Stimulated activated CD4-positive, alpha-beta T cell treated with anti-CD3 and anti-CD28 coated beads, Interleukin-12 subunit alpha, Interleukin-12 subunit beta, amount 100 ng/mL, for 4 hours (primary cell): Measurements from ENCODE around the gene ELK4.

Experiments used
- DNase-seq: peaks from one replicate; pipeline ENCODE4 v3.0.0-alpha.2; 2020

The ELK4 gene

GRCh38 chr1:205627956-205628355 lies 3.9 kb downstream of the ELK4 start:
- no peak for DNase-seq

- DNase-seq: no peak
Measured at GRCh38 chr1:205626216-205626615, 5.6 kb downstream of the ELK4 start.

GRCh38 chr1:205623646-205624045 lies 8.2 kb downstream of the ELK4 start:
- DNase-seq: no peak

- DNase-seq: no peak
Measured at GRCh38 chr1:205620269-205620668, 11.5 kb downstream of the ELK4 start.

- no peak for DNase-seq
Measured at GRCh38 chr1:205619376-205619775, 12.4 kb downstream of the ELK4 start.

DNA sequence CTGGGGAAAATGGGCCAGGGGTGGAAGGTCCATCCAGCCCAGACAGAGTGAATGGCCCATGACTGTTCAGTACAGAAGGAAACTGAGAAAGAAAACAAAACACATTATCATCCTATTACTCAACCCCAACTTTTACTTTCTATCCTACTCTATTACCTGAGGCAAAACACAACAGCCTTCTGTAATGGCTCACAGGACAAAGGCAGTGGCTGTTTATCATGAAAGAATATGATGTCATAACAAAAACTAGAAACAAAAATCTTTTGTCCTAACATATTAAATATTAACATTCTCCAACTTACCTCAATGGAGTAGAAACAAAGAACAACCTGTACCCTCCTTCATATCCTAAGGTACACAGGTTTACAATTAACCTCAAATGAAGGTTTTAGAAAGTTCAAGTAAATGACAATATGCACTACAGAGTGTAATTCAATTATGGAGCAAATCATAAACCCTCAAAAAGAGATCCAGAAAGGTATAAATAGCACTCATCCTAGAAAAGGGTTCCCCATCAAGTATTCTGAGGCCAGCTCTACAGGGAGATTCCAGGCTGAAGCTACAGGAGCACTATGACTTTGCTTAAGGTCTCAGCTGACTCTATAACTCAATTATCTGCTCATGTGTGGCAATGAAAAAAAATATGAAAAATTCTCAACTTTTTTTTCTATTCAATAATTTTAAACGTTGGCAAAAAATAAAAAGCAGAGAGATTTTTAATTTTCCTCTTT lies 15.1 kb downstream of the ELK4 start:
- no peak for DNase-seq

DNA sequence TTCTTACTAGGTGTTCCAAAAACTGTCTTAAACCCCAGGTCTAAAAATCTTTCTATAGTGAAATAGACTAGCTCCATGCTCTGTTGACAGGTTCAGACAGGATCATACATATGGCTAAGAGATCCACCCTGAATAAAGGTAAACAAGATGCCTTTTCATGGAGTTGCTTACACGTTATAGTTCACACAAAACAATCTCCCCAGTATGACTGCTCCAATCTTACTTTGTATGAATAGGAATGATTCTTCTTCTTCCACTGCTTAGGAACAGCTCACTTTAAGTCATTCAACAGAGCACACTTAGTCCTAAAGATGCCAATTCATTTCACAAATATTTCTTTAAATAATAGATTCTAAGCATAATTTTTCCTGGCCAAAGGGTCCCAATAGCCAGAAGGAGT lies 16.0 kb downstream of the ELK4 start:
- no peak for DNase-seq

DNA sequence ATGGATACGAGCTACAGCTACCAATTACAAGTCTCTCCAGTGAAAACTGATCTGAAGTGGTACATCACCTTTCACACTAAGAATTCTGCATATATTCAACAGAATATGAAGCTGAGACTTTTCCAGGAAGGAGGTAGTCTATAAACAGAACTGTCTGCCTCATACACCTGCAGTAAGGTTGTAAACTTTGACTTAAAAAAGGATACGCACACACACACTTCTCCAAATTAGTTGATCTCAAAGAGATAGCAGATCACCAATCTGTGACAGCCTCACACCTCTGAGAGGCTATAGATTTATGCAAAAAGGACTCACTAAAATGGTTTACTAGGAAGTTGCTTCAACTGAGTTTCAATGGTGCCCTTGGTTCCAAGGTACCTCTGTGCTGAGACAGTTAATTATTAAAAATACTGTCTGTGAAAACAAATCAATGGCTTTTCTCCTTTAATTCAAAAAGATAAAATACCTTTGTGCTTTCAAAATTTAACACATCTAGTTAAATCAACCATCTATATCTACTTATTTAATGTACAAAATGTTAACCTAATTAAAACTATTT lies 17.9 kb downstream of the ELK4 start:
- DNase-seq: no peak

DNA sequence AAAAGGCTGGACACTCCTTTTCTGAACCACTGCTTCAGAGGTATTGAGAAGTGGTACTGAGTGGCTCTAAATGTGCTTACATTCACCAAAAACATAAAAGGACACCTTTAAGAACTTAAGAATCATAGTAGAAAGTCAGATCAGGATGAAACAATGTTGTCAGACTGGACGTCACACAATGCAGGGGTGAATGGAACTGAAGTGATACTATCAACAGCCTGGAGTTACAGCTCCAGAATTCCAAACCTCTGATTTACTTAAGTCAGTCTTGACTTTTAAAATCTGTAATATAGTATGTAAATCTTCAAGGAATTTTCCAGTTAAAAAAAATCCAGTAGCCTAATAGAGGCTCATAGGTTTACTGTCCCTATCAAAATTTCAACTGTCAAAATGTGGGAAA lies 19.3 kb downstream of the ELK4 start:
- no peak for DNase-seq

DNA sequence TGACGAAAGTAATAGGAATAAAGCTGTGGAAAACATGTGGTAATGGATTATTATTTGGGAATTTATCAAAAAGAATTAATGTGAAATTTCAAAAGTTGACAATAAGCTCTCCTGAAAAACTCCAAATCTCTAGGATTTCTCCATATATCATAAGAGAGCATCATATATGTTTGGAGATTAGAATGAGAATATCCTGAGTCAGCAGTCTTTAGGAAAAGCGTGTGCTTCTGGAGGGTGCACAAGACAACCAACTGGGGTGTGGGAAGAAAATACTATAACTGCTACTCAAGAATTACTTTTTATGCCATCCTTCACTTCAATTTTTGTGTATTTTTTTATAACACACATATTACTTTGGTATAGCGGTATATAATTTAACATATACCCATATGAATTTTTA lies 19.7 kb downstream of the ELK4 start:
- DNase-seq: no peak

- no peak for DNase-seq
Measured at GRCh38 chr1:205610901-205611466, 20.8 kb downstream of the ELK4 start.

- no peak for DNase-seq
Measured at GRCh38 chr1:205610036-205610435, 21.8 kb downstream of the ELK4 start.

DNA sequence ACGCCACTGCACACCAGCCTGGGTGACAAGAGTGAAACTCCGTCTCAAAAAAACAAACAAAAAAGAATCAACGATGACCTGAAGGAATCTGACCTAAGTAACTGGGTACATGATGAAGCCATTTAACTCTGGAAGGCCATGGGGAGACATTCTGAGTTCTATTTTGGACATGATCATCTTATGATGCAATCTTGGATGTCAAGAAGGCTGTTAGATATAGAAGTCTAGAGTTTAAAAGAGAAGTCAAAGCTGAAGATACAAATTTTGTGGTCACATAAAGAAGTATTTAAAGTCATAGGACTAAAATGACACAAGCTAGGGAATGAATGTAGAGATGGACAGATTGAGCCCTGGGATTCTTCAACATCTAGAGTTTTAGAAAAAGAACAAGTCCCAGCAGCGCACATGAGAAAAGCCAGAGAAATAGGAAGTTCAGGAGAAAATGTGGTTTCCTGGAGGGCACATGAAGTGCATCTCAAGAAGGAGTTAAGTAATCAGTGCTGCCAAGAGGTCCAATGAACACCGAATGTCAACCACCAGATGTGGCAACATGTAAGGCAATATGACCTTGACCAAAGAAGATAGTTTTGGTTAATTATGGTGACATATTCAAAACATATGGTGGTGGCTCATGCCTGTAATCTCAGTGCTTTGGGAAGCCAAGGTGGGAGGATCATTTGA lies 26.8 kb downstream of the ELK4 start:
- no peak for DNase-seq

- no peak for DNase-seq
Measured at GRCh38 chr1:205604059-205604458, 27.8 kb downstream of the ELK4 start.

- no peak for DNase-seq
Measured at GRCh38 chr1:205601205-205601604, 30.6 kb downstream of the ELK4 start.

DNA sequence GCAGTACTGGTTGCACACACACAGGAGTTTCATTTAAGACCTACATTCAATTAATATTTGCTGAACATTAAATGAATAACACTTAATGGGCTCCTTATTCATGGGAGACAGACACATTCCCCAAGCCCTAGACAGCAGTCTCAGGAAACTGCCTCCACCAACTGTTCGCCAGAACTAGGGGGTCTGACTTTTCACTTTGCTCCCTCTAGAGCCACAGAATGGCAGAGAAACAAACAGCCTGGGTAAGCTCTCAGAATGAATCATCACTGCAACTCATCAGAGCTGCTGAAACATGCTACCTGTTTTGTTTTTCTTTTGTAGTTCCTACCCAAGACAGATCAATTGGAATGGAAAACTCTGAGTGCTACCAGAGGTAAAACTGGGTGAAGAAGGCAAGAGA lies 31.7 kb downstream of the ELK4 start:
- DNase-seq: no peak

- no peak for DNase-seq
Measured at GRCh38 chr1:205599669-205600042, 32.2 kb downstream of the ELK4 start.

GRCh38 chr1:205598841-205599668 lies 32.8 kb downstream of the ELK4 start:
- DNase-seq: no peak

DNA sequence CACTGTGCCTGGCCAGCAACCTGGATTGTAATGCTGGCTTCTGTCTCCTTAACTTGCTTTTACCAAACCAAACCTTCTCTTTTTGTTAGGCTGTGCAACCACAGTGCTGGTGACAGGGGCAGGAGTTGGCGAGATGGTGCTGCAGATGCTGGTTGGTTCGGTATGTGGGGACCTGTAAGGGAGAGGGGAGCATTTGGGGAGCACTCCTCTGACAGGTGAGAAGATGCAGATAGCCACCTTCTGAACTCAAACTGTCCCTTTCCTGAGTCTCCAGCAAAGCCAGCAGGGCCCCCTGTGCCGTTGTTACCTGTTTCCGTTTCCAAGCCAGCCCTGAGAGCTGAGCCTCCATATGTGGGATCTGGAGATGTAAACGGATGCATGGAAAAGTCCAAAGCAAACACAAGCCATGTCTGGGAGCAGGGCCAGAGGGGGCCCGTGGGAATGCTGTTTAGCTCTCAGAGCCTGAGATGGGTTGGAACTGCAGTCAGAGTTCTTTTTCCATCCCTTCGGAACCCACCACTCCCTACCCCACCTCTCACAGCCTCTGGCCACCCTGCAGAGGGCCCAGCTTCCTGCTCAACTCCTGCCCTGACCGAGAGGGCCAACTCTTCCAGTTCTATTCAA lies 34.0 kb downstream of the ELK4 start:
- DNase-seq: no peak

GRCh38 chr1:205596876-205597275 lies 34.9 kb downstream of the ELK4 start:
- no peak for DNase-seq

DNA sequence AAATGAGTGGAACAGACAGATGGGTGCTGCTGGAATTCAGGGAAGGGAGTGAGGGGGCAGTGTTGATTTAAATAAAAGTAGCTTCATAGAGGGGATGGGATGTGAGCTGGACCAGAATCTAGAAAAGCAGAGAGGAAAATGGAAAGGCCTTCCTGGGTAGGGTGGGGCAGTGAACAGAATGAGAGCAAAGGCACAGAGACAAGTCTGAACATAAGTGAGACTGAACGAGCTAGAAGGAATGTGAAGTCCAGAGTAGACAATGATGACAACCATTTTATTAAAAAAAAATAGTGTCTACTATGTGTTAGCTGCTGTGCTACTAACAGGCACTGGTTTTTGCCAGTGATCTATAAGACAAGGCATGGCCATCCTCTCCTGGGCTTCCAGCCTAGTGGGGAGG lies 36.0 kb downstream of the ELK4 start:
- no peak for DNase-seq

DNA sequence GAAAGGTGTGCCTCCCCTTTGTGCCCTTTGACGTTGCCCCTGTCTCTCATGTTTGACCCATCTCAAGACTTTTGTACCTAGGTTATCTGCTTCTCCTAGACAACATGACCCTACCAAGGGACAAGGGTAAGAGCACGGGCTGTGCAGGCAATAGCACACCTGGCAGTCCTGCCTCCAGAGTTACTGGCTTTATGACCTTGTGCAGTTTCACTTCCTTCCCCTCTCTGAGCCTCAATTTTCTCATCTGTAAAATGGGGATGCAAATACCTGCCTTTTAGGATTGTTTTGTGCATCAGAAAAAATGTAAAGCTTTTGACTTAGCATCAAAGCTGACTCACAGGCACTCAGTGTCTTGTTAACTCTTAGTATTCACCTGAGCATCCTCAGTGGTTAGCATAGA lies 36.4 kb downstream of the ELK4 start:
- DNase-seq: no peak

GRCh38 chr1:205594846-205595245 lies 37.0 kb downstream of the ELK4 start:
- no peak for DNase-seq
